ENCODE measurements around the gene FBXO8. TPM values are rescaled to one million over a fixed set of nuclear protein-coding genes. Genes with fewer than 3 reads are reported as not detected.

The FBXO8 gene
- total RNA-seq, 1 donor from 2014 or later: 14.7 TPM

DNA sequence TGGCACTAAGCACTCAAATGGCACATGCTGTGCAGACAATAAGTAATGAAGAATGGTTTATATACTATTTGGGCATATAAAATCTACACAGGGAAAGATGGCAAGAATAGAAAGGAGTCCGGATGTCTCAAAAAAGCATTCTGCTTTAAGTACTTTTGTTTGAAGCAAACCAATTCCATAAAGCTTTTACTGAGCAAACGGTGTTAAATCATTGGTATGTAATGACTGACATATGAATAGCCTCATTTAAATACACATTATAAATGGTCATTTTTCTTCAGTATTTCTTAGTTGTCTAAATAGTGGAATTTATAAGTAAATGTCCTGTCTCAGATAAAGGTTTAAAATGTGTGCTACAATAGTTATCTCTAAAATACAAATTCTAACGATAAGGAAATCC is 6.0 kb downstream of the FBXO8 start:
- H3K4me3 ChIP-seq (ENCODE audit: low read depth, low read length): no peak overlapping the region
- TF ChIP-seq, protein P1, sequence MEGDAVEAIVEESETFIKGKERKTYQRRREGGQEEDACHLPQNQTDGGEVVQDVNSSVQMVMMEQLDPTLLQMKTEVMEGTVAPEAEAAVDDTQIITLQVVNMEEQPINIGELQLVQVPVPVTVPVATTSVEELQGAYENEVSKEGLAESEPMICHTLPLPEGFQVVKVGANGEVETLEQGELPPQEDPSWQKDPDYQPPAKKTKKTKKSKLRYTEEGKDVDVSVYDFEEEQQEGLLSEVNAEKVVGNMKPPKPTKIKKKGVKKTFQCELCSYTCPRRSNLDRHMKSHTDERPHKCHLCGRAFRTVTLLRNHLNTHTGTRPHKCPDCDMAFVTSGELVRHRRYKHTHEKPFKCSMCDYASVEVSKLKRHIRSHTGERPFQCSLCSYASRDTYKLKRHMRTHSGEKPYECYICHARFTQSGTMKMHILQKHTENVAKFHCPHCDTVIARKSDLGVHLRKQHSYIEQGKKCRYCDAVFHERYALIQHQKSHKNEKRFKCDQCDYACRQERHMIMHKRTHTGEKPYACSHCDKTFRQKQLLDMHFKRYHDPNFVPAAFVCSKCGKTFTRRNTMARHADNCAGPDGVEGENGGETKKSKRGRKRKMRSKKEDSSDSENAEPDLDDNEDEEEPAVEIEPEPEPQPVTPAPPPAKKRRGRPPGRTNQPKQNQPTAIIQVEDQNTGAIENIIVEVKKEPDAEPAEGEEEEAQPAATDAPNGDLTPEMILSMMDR (conservative IDR thresholded peaks at IDR 0.05; ENCODE audit: low read depth, low read length): no peak
- no peak for DNase-seq (ENCODE audit: low read depth)

DNA sequence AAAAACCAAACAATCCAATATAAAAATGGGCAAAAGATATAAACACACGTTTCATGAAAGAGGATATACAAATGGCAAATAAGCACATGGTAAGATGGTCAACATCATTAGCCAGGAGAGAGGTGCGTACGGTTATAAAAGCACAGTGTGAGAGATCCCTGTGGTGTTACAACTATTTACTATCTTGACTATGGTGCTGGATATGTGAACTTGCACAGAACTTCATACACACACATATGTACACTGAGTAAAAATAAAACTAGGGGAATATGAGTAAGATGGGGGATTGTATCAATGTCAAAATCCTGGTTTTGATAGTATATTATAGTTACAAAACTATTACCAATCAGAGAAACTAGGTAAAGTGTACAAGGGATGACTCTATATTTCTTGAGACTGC is 8.4 kb downstream of the FBXO8 start:
- TF ChIP-seq, protein P1 (conservative IDR thresholded peaks at IDR 0.05; ENCODE audit: low read depth, low read length): no peak
- no peak for DNase-seq (ENCODE audit: low read depth)
- no peak overlapping the region for H3K4me3 ChIP-seq (ENCODE audit: low read depth, low read length)

DNA sequence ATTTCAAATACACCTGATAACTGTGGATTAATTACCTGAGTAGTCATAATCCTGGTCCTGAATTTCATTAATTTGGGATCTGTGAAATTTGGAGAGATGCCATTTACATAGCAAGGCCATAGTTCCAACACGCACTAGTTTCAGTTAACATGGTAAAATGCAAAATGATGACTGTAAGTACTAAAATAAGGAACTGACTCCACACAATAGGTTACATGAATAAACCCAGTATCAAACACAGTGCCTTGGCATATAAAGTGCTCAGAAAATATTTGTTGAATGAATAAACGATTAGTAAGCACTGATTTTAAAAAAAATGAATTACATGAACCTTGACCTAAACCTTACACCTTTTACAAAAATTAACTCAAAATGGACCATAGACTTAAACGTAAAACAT is 9.0 kb downstream of the FBXO8 start:
- DNase-seq (ENCODE audit: low read depth): no peak
- TF ChIP-seq, protein P1 (conservative IDR thresholded peaks at IDR 0.05; ENCODE audit: low read depth, low read length): no peak
- no peak overlapping the region for H3K4me3 ChIP-seq (ENCODE audit: low read depth, low read length)

DNA sequence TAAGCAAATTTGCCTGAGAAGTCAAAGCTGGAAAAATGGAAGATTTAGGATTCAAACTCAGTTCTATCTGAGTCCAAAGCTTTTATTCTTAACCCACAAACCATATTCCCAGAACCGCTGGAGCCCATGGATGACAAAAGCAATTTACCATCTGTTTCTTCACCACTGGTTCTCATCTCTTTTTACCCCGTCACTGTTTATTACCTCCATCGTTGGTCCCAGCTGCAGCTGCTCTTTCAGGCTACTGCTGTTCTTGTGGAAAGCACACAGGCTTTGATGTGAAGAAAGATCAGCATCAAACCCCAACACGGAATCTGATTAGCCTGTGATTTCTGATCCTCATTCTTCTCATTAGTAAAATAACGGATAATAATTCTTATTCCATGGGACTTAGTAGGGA is 9.5 kb downstream of the FBXO8 start:
- H3K4me3 ChIP-seq (ENCODE audit: low read depth, low read length): no peak overlapping the region
- no peak for DNase-seq (ENCODE audit: low read depth)
- TF ChIP-seq, protein P1 (conservative IDR thresholded peaks at IDR 0.05; ENCODE audit: low read depth, low read length): no peak

DNA sequence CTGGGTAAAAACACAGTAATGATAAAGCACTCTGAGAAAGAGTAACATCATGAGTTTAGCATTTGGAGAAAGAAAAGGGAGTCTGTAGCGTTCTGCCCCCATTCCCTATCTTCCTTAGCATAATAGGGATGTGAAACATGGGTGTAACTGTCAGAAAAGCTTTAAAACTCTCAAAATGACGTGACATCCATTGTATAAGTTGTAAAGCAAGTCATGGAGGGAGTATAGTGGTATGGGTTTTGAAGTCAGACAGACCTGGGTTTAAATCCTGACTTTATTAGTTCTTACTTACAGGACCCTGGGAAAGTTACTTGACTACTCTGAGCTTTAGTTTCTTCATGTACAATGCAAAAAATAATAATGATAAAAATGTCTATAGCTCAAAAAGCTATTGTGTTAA is 17.1 kb downstream of the FBXO8 start:
- no peak overlapping the region for H3K4me3 ChIP-seq (ENCODE audit: low read depth, low read length)
- no peak for DNase-seq (ENCODE audit: low read depth)
- TF ChIP-seq, protein P1 (conservative IDR thresholded peaks at IDR 0.05; ENCODE audit: low read depth, low read length): no peak

DNA sequence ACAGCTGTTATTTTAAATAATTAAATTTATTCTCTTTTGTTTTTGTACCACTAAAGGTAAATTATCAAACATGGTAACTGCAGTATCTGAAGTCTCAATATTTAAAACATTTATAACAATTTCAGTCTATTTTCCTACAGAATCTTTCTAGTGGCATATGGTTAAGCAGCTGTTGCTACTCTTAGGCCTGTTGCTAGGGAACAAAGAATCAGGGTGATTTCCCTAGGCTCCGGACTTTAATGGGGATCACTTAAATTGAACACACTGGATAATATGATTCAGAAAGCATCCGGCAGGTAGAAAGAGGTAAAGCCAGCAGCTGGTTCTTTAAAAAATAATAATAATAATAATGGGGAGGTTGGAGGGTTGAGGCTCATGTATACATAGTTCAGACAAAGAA is 17.6 kb downstream of the FBXO8 start:
- no peak for DNase-seq (ENCODE audit: low read depth)
- TF ChIP-seq, protein P1 (conservative IDR thresholded peaks at IDR 0.05; ENCODE audit: low read depth, low read length): no peak
- no peak overlapping the region for H3K4me3 ChIP-seq (ENCODE audit: low read depth, low read length)

DNA sequence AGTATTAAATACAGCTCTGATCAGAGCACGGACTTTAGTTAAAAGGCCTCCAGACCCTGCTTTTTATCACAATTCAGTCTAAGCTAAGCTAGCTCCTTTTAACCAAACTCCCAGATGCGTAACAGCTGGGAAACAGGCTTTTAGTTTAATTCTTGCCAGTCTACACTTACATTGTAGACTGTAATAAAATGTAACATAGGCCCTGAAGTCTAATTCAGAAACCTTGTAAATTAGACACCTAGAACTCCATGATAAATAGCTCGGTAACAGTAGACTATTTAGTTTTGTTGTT is 20.1 kb downstream of the FBXO8 start:
- TF ChIP-seq, protein P1 (conservative IDR thresholded peaks at IDR 0.05; ENCODE audit: low read depth, low read length): no peak
- H3K4me3 ChIP-seq (ENCODE audit: low read depth, low read length): no peak overlapping the region
- no peak for DNase-seq (ENCODE audit: low read depth)
